Iris pigment epithelial cell (primary cell): ENCODE results near the gene LRRC7.
"Not testable (repeated sequence)": the region's sequence is repeated elsewhere in the genome, so short reads cannot be mapped to it uniquely, and the experiment has no call there.

Experiments used
- DNase-seq: peaks from one replicate; pipeline ENCODE4 v3.0.0-alpha.2; 2011; ENCODE audit warnings: low read depth

LRRC7 gene

DNA sequence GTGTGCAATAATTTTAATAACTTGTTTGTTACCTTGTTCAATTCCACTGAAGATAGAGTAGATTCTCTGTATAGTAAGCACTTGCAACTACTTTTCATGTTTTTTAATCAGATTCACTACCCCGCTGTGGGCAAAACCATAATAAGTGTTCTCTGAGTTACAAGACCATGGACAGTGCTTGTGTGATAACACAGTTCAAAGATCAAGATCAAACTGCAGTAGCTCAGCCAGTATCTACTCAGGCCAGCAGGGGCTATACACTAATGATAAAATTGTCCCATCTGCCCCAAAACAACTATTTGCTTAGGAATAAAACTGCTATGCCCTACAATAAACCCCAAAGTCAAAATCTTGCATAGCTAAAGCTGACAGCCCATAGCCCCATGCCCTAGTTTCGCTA is 129.6 kb downstream of the LRRC7 start:
- no peak for DNase-seq

DNA sequence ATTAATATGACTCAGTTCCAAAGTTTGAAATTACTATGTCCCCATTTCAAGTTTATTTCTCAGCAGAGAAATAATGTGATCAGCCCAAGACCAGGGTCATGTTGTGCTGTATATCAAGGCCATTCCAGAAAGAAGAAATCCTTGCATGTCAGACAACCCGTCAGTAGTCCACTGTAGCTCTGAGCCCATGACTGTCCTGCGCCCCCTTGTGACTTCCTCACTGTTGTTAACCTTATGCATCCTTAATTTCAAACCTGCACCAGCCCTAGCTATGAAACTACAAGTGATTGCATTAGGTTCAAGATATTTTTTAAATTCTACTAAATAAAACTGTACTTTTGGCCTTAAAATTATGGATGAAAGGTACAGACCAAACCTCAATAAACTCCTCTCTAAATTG is 133.0 kb downstream of the LRRC7 start:
- DNase-seq, result peak; percentile 13

DNA sequence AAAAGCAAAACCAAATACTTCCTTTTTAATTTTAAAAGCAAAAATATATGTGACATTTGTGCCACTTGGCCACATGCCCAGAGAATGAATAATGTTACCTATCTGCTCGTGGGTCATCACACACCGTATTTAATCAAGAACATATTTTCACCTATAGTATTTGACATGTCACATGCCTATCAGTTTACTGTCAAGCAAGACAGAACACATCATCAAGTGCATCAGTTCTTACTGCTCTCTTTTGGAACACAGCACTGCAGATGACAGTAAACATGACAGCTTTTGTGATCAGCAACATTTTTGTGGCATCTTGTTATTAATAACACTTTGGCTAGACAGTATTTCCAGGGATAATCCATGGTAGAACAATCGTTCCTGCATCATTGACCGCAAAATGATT is 134.4 kb downstream of the LRRC7 start:
- DNase-seq, result no peak

DNA sequence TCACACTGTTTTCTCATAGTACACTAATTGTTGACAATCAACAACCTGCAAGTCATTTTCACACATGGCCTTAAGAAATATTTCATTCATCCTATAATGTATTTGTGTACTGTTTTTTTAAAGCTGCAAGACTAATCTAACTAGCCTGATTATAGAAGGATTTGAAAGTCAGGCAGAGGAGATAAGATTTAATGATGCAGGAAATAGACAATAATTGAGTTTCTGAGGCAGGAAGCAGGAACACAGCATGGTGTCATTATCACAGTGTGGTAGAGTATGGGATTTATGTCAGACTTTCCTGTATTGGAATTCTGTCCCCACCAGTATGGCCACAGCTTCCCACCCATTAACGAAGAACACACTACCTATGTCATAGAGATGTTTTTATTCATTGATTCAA is 138.8 kb downstream of the LRRC7 start:
- no peak for DNase-seq

DNA sequence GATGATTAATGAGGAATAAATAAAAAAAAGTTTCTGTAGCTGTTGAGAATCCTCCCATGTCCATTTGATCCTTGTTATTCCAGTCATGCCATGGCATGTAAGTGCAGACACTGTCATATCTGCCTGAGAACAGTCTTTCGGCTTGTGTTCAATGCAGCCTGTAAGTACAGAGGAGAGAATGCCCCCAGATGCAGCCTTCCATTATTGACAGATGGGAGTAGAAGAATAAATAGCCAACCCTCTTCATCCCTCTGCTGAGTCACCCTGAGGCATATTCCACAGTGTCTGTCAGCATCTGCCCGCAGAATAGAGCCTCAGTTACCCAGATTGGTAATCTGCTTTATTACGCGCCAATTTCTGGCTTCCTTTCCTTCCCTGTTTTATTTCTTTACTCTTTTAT is 139.4 kb downstream of the LRRC7 start:
- no peak for DNase-seq

DNA sequence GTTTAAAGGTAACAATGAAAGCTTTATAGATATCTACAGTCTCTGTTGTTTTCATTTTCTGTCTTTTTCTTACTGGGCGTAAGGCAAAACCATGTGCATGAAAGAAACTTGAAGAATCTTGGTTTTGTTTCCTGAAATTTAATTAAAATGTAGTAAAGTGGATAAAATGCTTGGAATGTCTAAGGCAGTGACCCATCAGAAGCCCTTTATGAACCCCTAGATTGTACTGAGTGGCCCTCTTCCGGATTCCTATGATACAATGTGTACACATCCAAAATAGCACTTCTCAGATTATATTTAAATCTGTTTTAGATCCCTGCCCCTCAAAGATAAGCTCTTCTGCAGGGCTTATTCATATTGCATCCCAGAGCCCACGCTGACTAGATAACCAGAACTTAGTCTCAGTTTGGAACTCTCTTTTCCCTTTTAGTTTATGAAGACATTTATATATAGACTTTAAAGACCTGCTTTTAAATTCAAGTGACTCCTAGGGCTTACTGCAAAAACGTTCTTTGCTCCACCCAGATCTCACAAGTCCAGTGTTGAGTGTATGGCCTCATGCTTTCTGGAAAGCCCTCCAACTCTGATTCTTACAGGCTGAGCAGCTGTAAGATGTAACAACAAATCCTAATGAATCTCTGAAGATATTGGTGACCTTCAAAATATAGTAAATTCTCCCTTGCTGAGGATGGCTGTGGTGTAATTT is 142.9 kb downstream of the LRRC7 start:
- DNase-seq, result peak; percentile 12

DNA sequence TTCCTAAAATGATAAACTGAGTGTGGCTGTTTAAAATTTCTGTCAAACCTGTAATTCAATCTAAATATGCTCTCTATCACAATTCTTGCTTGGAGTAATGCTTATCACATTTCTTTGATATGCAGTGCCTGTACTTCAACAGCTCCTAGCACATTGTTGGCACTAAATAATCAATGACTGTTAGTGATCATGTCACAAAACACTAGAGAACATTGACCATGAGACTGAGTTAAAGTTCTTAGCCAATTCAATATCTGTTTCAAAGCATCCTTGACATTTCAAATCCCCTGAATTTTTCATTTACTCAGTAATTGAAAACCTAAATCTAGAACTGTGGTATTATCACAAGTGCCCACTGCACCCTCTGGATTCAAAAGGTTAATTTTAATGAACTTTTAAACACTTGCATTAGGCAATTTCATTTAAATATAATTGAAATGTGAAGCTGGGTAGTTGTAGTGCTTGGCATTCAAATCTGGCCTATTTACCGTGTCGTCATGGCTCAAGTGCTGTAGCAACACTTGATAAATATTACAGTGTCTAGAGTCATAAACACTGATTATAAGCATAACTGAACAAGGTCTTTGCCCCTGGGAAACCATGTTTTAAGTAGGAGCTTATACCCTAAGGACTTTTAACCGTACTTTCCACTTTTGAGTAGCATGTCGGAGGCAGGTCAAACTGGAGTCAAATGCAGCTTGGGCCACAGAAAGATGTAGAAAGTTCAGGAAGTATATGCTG is 143.6 kb downstream of the LRRC7 start:
- DNase-seq, result no peak

DNA sequence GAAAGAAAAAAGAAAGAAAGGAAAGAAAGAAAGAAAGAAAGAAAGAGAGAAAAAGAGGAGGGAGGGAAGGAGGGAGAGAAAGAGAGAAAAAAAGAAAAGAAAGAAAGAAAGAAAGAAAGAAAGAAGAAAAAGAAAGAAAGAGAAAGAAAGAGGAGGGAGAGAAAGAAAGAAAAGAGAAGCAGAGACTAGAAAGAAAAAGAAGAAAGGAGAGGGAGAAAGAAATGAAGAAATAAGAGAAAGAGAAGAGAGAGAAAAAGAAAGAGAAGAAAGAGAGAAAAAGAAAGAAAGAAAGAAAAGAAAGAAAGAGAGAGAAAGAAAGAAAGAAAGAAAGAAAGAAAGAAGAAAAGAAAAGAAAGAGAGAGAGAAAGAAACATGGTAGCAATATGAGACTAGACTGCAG is 150.1 kb downstream of the LRRC7 start:
- DNase-seq, result not testable (repeated sequence)

DNA sequence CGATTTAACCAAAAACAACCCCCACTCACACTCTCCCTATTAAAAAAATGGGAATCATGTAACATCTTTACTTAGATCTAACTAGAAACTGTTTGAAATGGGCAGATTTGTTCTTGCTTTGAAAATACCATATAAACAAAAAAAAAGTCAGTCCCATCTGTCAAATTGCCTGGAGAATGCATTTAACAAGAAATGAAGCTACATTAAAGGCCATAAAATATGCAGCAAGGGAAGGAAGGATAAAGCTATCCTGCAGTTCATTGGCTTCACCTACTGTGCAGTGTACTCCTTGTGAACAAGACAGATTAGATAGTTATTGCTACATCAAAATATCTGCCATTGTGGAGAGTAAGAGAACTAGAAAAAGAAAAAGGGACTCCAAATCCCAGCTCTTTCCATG is 160.5 kb downstream of the LRRC7 start:
- no peak for DNase-seq

DNA sequence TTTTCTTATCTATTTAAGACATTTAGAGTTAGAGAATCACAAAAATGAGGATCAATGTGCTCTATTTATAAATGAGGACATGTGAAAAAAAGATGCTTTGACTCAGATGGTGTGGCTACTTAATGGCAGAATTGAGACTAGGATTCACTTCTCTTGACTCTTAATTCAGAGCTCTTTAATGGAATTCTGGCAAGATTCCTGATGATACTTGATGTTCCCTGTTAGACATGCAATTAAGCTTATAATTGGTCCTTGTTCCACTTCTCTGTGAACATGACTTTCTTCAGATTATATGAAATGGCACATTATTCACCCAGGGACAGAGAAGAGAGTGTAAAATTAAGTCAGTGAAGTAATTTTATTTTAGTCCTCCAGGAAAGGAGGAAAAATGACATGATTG is 165.3 kb downstream of the LRRC7 start:
- DNase-seq, result no peak

DNA sequence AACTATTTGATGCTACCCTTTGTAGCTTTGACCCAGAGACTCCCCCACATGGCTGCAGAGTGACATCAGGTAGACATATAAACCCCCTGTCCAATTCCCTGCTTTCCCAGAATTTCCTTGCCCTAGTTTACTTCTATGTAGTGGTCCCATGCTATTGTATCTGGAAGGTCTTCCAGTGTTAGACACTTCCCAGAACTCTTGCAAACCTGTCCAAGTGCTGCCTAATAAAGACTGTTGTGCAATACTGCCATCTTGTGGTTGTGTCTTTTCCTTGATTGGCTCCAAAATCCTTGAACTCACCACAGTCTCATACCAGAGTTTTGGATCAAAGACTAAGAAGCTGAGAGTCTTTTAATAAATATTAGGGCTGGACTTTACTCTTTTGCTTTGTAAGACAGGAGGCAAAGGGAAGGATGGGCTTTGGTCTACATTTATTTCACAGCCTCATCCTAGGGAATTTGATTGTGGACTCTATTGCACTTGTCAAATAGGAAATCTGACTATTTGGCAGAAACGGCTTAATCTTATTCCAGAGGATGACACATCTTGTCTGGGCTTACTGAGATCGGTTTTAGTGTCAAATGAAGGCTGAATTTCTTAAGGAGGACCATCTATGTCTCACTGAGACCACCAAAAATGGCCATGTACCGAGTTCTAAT is 169.9 kb downstream of the LRRC7 start:
- DNase-seq, result peak; percentile 71

DNA sequence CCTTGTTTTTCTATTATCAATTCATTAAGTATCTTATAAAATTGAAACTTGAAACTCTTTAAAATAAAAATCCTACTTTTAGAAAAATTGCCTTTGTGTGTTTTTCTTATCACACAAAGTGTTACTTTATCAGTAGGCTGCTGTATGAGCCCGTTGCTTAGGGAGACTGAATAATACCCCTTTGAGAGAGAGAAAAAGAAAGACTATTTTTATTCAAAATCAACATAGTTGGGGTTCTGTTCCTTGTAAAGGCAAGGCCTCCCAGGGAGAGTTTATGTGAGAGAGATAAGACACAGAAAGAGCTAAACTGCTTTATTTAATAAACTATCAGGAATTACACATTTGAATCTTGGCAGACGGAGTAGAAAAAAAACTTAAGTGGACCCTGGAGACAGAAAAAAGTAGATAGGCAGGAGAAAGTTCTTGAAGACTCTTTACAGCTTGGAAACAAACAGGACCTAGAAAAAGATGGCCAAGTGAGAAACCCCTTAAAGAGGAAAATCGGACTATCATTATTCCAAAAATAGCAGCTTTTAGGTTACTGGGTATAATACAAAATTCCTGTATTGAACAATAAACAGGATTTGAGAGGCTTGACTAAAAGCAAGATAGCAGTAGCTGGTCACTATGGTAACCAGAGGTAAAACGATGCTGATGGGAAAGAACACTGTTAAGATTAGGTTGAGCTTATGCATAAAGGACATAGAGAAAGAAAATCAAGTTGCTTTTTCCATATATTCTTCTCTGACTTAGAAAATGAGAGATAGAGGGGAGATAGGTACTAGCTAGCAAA is 170.9 kb downstream of the LRRC7 start:
- peak; percentile 2 for DNase-seq

DNA sequence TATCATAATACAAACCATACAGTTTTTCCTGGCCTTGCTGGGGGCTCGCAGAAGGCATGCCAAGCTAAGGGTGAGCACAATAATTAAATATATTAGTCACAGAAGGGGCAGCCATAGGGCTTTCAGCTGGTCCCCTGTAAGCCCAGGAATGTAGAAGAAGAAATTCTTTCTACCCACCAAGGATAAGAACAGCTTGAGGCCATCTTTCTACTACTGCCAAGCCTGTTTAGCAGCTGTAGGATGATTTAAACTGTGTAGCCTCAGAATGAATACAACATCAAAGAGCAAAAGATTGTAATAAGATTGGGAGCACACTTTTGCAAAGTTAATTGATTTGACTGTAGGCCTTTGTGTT is 171.5 kb downstream of the LRRC7 start:
- peak; percentile 6 for DNase-seq

DNA sequence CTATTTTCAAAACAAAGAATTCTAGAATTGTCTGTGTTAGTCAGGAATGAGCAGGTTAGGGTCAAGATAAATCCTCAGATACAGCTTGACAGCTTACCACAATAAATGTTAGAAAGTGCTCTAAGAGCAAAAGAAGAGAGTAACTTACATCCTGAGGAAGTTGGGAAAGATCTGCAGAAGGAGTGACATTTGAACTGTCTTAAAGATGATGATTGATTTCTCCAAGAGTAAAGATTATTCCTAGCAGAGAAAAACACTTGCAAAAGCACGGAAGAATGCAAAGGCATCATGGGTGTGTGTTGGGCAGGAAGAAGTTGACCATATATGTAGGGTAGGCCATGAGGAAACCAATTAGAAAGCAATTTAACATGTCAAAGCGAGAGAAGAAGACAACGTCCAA is 175.4 kb downstream of the LRRC7 start:
- no peak for DNase-seq

DNA sequence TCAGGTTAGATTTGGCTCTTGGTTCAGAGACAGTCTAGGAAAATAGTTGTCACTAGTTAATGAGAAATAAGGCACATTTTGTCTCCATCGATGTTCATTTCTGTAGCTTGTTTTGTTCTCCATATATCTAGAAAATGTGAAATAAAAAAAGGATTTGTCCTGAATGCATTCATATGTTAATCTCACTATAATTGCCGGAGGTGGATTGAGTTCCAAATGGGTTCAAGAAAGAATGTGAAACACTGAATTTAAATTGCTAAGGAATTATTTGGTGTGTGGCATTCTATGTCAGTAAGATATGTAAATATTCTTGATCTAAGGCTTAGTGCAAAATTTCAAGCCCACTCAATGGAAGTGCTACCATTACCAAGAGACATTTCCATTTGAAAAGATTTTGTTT is 176.7 kb downstream of the LRRC7 start:
- DNase-seq, result no peak

DNA sequence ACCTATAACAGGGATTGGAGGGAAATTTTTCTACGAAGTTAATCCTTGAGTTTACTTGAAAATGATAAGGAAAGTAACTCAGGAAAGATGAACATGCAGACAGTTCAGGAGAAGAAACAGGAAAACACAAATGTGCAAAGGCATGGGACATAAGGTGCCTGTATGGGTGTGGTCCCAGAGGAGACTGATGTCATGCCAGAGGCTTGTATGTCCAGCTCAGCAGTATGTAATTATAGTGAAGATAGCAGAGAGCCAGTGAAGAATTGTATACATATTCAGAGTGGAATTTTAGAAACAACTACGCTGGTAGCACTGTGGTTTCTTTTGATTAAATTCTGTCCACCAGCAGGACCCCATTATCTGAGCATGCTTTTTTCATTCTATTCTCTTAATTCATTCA is 179.5 kb downstream of the LRRC7 start:
- DNase-seq, result no peak

DNA sequence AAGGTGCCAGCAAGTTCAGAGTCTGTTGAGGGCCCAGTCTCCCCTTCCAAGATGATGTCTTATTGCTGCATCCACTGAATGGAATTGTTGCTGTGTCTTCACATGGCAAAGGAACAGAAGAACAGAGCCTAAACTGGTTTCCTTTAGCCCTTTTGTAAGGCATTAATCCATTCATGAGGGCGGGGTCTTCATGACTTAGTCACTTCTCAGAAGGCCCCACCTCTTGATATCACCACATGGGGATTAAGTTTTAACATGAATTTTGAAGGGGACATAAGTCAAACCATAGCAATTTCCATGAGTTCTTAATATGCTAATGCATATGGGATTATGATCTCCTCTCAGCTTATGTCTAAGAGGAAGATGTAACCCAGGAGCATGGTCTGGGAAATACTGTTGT is 182.9 kb downstream of the LRRC7 start:
- DNase-seq, result no peak

DNA sequence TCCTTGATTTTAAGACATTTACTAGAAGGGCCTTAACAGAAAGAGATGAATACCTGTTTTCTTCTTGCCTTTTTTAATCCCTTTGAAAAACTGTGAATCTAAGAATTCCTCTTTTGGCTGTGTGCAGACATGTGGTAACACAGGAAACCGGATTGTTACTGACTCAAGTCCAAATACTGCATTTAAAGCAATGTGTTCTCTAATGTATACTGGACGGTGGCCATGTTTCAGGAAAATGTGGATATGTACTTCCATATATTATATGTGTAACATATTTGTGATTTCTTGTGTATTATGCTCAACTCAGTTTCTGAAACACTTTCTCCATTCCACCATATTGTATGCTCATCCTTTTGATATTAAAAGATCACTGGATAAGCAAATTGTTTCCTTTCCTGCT is 185.1 kb downstream of the LRRC7 start:
- no peak for DNase-seq

DNA sequence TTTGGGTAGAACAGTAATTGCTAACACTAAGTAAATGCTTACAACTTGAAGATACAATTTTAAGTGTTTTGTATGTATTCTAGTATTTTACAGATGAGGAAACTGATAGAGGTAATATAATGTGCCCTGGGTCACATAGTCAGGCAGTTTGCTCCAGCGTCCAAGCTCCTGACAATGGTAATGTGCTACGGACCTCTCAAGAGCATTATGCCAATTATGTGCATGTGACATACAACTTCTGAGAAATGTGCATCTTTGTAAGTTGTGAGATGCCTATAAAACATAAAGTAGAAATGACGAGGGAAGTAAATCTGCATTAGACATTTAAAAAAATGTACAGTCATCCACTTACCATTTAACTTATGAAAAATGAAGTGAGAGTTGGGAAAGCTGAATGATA is 186.8 kb downstream of the LRRC7 start:
- DNase-seq, result no peak

DNA sequence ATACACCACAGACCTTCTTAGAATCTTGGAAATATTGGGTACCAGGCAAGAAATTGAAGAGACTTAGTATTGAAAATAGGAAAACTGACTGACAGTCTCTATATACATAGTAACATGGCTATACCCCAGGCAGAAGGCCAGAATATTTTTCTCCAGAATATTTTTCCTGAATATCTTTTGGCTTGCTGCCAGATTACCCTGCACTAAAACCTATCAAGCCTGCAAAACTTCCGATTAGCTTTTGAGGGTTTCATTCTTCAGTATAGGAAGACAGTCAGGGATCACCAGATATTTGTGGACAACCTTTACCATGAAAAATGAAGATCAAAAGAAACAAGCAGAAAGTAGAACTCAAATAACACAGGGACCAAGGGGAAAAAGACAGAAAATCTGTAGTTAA is 187.9 kb downstream of the LRRC7 start:
- no peak for DNase-seq

DNA sequence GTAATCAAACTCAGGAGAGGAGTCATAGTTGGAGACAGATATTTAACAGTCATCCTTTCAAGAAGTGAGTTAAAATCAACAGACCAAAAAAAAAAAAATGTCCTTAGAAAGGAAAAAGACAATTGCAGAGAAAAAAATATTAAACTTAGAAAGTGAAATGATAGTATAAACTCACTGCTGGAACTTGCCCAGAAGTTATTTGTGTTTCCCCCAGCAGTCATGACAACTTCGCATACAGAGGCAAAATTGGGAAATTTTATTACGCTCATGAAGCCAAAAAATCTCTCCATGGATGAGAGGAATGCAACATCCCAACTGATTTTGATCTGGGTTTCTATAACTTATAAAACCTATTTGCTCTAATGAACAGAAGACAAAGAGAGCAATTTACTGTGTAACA is 198.2 kb downstream of the LRRC7 start:
- no peak for DNase-seq

DNA sequence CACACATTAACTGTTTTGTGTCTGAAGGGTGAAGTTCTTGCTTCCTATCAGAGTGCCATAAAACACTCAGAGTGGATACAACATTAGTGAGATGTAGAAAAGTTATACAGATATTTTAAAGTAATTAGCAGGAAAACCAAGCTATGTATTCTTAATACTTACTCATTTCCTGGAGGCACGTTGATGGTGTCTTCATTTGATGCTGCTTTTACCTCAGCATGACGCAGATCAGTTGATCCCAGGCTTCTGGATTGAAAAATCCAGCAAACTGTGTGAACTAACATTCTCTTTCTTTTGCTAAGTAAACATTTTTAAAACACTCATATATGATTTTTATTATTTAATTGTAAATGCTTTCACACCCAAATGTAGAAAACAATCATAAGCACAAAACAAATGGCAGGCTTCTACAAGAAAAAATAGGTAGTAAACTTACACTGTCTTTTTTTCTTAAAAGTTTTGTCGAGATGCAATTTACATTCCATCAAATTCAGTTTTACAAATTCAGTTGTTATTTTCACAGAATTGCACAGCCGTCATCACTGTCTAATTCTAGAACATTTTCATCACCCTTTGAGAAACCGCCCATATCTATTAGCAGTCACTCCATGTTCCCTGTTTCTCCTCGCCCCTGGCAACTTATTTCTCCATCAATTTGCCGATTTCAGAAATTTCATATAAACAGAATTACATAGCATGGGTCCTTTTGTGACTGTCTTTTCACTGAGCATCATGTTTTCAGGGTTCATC is 198.9 kb downstream of the LRRC7 start:
- DNase-seq, result peak; percentile 14
